Sigmoid colon (tissue), 7 donors: ENCODE measurements around the gene DYRK4. TPM values are rescaled to one million over a fixed set of nuclear protein-coding genes. Genes with fewer than 3 reads are reported as not detected.

Experiments used
- DNase-seq: peaks from one replicate; pipeline ENCODE4 v3.0.0-alpha.2; 2019
- H3K27ac ChIP-seq, 4 donors: fragments of 200-600 bp; sonication (generic); one replicate each; pipeline ENCODE4 v1.5.1; 2016 to 2019; ENCODE audit warnings: mild to moderate bottlenecking in 1 of 4
- H3K27me3 ChIP-seq, 3 donors: fragments of 200-600 bp; sonication (generic); one replicate each; pipeline ENCODE4 v1.5.1; 2019; ENCODE audit warnings: mild to moderate bottlenecking in 1 of 3
- H3K36me3 ChIP-seq, 4 donors: fragments of 200-600 bp; sonication (generic); one replicate each; pipeline ENCODE4 v1.5.1; 2016 to 2019
- H3K4me1 ChIP-seq, 4 donors: fragments of 200-600 bp; sonication (generic); one replicate each; pipeline ENCODE4 v1.5.1; 2017 to 2019
- H3K4me3 ChIP-seq, 4 donors: fragments of 200-600 bp; sonication (generic); one replicate each; pipeline ENCODE4 v1.5.1; 2017 to 2019; ENCODE audit warnings: mild to moderate bottlenecking in 2 of 4, moderate library complexity in 1 of 4
- H3K9me3 ChIP-seq, 4 donors: fragments of 200-600 bp in 3 of 4; sonication (generic) in 3 of 4; one replicate each; pipeline versions ENCODE4 v1.5.1 to v1.6.1; 2013 to 2019
- CTCF ChIP-seq, 4 experiments: fragments of 450-650 bp in 3 of 4; fragments of 200-600 bp in 1 of 4; IDR thresholded peaks; one replicate each; pipeline ENCODE4 v1.5.1; 2016 to 2019; ENCODE audit warnings: antibody characterized with exemption in 4 of 4, mild to moderate bottlenecking in 3 of 4, moderate library complexity in 2 of 4
- EP300 ChIP-seq, 4 donors: sonication (generic); formaldehyde crosslinking; IDR thresholded peaks; one replicate each; pipeline ENCODE4 v1.6.1; 2017; ENCODE audit warnings: antibody characterized with exemption in 4 of 4
- POLR2A ChIP-seq, 2 donors: fragments of 450-650 bp; IDR thresholded peaks; one replicate each; pipeline ENCODE4 v1.6.1; 2016; ENCODE audit warnings: antibody characterized with exemption in 2 of 2, mild to moderate bottlenecking in 2 of 2, moderate library complexity in 2 of 2
- POLR2AphosphoS5 ChIP-seq, 4 donors: sonication (generic); formaldehyde crosslinking; IDR thresholded peaks; one replicate each; pipeline ENCODE4 v1.6.1; 2017; ENCODE audit warnings: antibody characterized with exemption in 4 of 4
- WGBS, 2 donors: extraction: QIAGEN DNeasy Blood & Tissue Kit; methylation state at CpG; one replicate each; pipeline ENCODE4 v1.1.7; 2013; 5-methylcytosine and 5-hydroxymethylcytosine counted together
- intact Hi-C: fragments of 100-400 bp; cut with DNase I; formaldehyde crosslinking; loops from one replicate; pipeline ENCODE4 v1.15.1; 2023
- polyA plus RNA-seq, 3 donors: library from polyadenylated mRNA; stranded (reverse); fragments of 200-250 nt; gene quantifications; one replicate each; pipeline ENCODE4 v1.2.3, GENCODE V29; 2013
- total RNA-seq, 4 donors: library from RNA; depleted of rRNA; stranded (reverse); fragments of >200 nt; gene quantifications; one replicate each; pipeline ENCODE4 v1.1.0, GENCODE V29; 2016
- donor health status: healthy with polysubstance abuse.
- donor health status: Bipolar disorder and iron deficiency.
- donor health status: healthy.

Gene DYRK4
- total and polyA plus RNA-seq, 7 donors = 22.5 to 63.5 (median 31.9) TPM

- Histone ChIP-seq H3K9me3 (no peaks in the 10 kb centered on the region), H3K4me3 (peak overlapping the region; percentile 64 to 81 (median 74)), H3K36me3 (peaks cover 0 to 14% (median 0%) of the 10 kb centered on the region in 4 donors), H3K4me1 (peaks cover 0 to 19% (median 15%) of the 10 kb centered on the region in 4 donors), H3K27me3 (no peaks in the 10 kb centered on the region), H3K27ac (peak overlapping the region; percentile 86 to 94 (median 89))
- WGBS, 2 donors = 5 to 12% methylated on average over 16 of the region's 16 CpGs
- intact Hi-C loops = loop anchor here (5.0 to 10.0 kb wide), 4 partner anchors 68 to 215 kb away; partner anchors contain the start of genes AKAP3, NDUFA9 and TIGAR
- DNase-seq = no peak
- TF ChIP-seq POLR2AphosphoS5 (IDR thresholded peaks at IDR 0.05) (no peak), CTCF (IDR thresholded peaks at IDR 0.05) (no peak), EP300 (IDR thresholded peaks at IDR 0.05) (no peak), POLR2A (IDR thresholded peaks at IDR 0.05) (no peak)
Observed at GRCh38 chr12:4539167-4539870, 22.7 kb upstream of the DYRK4 start.

GRCh38 chr12:4540170-4540569 lies 21.8 kb upstream of the DYRK4 start:
- Histone ChIP-seq H3K27me3 (no peaks in the 10 kb centered on the region), H3K36me3 (peaks cover 0 to 7% (median 0%) of the 10 kb centered on the region in 4 donors), H3K4me3 (no peak overlapping the region), H3K9me3 (no peaks in the 10 kb centered on the region), H3K27ac (no peak overlapping the region), H3K4me1 (peaks cover 0 to 19% (median 15%) of the 10 kb centered on the region in 4 donors)
- TF ChIP-seq POLR2AphosphoS5 (IDR thresholded peaks at IDR 0.05) (no peak), POLR2A (IDR thresholded peaks at IDR 0.05) (no peak), CTCF (IDR thresholded peaks at IDR 0.05) (no peak), EP300 (IDR thresholded peaks at IDR 0.05) (no peak)
- no peak for DNase-seq
- 88 to 89% methylated on average over 3 of the region's 3 CpGs for WGBS, 2 donors
- intact Hi-C loops = no loop called here

GRCh38 chr12:4540638-4541037 lies 21.4 kb upstream of the DYRK4 start:
- intact Hi-C loops = no loop called here
- H3K27ac ChIP-seq = no peak overlapping the region
- peaks cover 0 to 3% (median 0%) of the 10 kb centered on the region in 4 donors for H3K36me3 ChIP-seq
- no peaks in the 10 kb centered on the region for H3K27me3 ChIP-seq
- TF ChIP-seq POLR2A (IDR thresholded peaks at IDR 0.05) (no peak), CTCF (IDR thresholded peaks at IDR 0.05) (no peak), POLR2AphosphoS5 (IDR thresholded peaks at IDR 0.05) (no peak), EP300 (IDR thresholded peaks at IDR 0.05) (no peak)
- no peaks in the 10 kb centered on the region for H3K9me3 ChIP-seq
- H3K4me3 ChIP-seq = no peak overlapping the region
- no peak for DNase-seq
- peaks cover 0 to 19% (median 15%) of the 10 kb centered on the region in 4 donors for H3K4me1 ChIP-seq
- 45 to 82% methylated on average over 2 of the region's 2 CpGs for WGBS, 2 donors

- no peak for TF ChIP-seq POLR2A (IDR thresholded peaks at IDR 0.05)
- no peak for TF ChIP-seq CTCF (IDR thresholded peaks at IDR 0.05)
- no peak for TF ChIP-seq POLR2AphosphoS5 (IDR thresholded peaks at IDR 0.05)
- no peak for TF ChIP-seq EP300 (IDR thresholded peaks at IDR 0.05)
- intact Hi-C loops = no loop called here
- DNase-seq = no peak
- H3K9me3 ChIP-seq = no peaks in the 10 kb centered on the region
- no peaks in the 10 kb centered on the region for H3K4me1 ChIP-seq
- H3K36me3 ChIP-seq = no peaks in the 10 kb centered on the region
- no peaks in the 10 kb centered on the region for H3K27me3 ChIP-seq
- 69 to 75% methylated on average over 1 of the region's 1 CpG for WGBS, 2 donors
- no peak overlapping the region for H3K27ac ChIP-seq
- no peak overlapping the region for H3K4me3 ChIP-seq
Observed at GRCh38 chr12:4545195-4545594, 16.8 kb upstream of the DYRK4 start.
